ENCODE data around the gene CDK19.

CDK19 gene

DNA sequence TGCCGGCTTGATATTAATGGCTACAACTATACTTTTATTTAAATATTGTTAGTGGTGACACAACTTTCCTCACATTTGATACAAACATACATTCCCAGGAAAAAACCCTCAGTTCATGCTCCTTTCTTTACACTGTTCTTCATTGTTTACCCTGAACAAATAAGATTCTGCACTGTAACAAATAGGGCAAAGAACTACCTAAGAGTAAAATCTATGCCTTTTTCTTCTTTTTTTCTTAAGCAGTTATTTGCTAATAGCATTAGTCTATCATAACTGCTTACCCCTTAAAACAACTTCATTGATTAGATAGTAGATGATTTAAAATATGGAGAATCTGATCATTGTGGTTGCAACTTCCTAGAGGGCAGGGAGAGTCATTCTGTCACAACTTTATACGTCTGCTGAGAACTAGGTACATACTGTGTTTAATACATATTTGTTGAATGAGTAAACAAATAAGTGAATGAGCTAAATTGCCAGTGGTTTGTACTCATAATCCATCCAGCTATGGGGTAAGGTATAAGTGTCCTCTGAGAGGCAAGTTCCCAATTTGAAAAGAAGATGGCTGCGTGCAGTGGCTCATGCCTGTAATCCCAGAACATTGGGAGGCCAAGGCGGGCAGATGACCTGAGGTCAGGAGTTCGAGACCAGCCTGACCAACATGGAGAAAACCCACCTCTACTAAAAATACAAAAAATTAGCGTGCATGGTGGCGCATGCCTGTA lies 161.0 kb downstream of the CDK19 start:
- H3K79me2 ChIP-seq (ENCODE audit: low read length), result no peaks in the 10 kb centered on the region
- H3K4me3 ChIP-seq (ENCODE audit: low read length), result no peak overlapping the region
- no peaks in the 10 kb centered on the region for H3K36me3 ChIP-seq (replicated peaks; ENCODE audit: insufficient read depth, low read length)
- H3K9ac ChIP-seq (ENCODE audit: low read length), result no peak overlapping the region
- DNase-seq, result no peak
- no peak overlapping the region for H2AFZ ChIP-seq (ENCODE audit: low read length)
- no peaks in the 10 kb centered on the region for H3F3A ChIP-seq (ENCODE audit: insufficient read depth, low read length)
- H3K9me3 ChIP-seq (replicated peaks; ENCODE audit: insufficient read depth, low read length), result no peaks in the 10 kb centered on the region
- TF ChIP-seq EZH2phosphoT487 (IDR thresholded peaks at IDR 0.05; ENCODE audit: low read length), result no peak
- H3K9me2 ChIP-seq (replicated peaks; ENCODE audit: insufficient read depth, low read length), result no peaks in the 10 kb centered on the region
- H3K27ac ChIP-seq (ENCODE audit: low read length), result no peak overlapping the region
- 0 out of 2 replicates have a peak, but pooled peaks cover 4% of the 10 kb centered on the region for H3K4me1 ChIP-seq (ENCODE audit: low read length)
- no peaks in the 10 kb centered on the region for H4K20me1 ChIP-seq (ENCODE audit: insufficient read depth, low read length)
- H3K27me3 ChIP-seq (replicated peaks; ENCODE audit: insufficient read depth, low read length), result no peaks in the 10 kb centered on the region
- no peak overlapping the region for H3K4me2 ChIP-seq (ENCODE audit: low read depth, low read length)

DNA sequence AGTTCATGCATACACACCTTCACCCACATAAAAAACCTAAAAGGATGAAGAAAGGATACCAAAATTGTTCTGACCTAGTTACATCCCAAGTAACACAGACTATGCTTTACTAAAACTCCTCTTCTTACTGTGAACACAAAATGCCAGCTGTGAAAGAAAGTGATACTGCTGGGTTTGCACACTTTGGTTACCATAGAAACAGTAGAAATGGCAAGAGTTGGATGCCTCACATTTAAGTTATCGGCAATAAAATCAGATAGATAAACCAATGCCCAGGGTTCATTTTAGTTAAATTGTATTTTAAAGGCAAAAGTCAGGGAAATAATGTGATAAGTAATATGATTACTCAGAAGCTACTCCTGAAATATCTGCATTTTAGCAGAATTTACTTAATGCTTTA lies 161.9 kb downstream of the CDK19 start:
- DNase-seq, result no peak
- H3K9ac ChIP-seq (ENCODE audit: low read length), result no peak overlapping the region
- TF ChIP-seq EZH2phosphoT487 (IDR thresholded peaks at IDR 0.05; ENCODE audit: low read length), result no peak
- no peak for TF ChIP-seq EZH2 (optimal IDR thresholded peaks at IDR 0.05; ENCODE audit: low read depth, low read length)
- TF ChIP-seq, protein P1, sequence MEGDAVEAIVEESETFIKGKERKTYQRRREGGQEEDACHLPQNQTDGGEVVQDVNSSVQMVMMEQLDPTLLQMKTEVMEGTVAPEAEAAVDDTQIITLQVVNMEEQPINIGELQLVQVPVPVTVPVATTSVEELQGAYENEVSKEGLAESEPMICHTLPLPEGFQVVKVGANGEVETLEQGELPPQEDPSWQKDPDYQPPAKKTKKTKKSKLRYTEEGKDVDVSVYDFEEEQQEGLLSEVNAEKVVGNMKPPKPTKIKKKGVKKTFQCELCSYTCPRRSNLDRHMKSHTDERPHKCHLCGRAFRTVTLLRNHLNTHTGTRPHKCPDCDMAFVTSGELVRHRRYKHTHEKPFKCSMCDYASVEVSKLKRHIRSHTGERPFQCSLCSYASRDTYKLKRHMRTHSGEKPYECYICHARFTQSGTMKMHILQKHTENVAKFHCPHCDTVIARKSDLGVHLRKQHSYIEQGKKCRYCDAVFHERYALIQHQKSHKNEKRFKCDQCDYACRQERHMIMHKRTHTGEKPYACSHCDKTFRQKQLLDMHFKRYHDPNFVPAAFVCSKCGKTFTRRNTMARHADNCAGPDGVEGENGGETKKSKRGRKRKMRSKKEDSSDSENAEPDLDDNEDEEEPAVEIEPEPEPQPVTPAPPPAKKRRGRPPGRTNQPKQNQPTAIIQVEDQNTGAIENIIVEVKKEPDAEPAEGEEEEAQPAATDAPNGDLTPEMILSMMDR (IDR thresholded peaks at IDR 0.05; ENCODE audit: low read length), result no peak
- no peaks in the 10 kb centered on the region for H3K27me3 ChIP-seq (replicated peaks; ENCODE audit: insufficient read depth, low read length)
- H3K79me2 ChIP-seq (ENCODE audit: low read length), result no peaks in the 10 kb centered on the region
- H3K27ac ChIP-seq (ENCODE audit: low read length), result no peak overlapping the region
- no peak overlapping the region for H3K4me3 ChIP-seq (ENCODE audit: low read length)
- no peaks in the 10 kb centered on the region for H3K9me3 ChIP-seq (replicated peaks; ENCODE audit: insufficient read depth, low read length)
- H4K20me1 ChIP-seq (ENCODE audit: insufficient read depth, low read length), result no peaks in the 10 kb centered on the region
- no peaks in the 10 kb centered on the region for H3K9me2 ChIP-seq (replicated peaks; ENCODE audit: insufficient read depth, low read length)
- no peaks in the 10 kb centered on the region for H3K36me3 ChIP-seq (replicated peaks; ENCODE audit: insufficient read depth, low read length)
- H2AFZ ChIP-seq (ENCODE audit: low read length), result no peak overlapping the region
- H3K4me2 ChIP-seq (ENCODE audit: low read depth, low read length), result no peak overlapping the region
- H3F3A ChIP-seq (ENCODE audit: insufficient read depth, low read length), result no peaks in the 10 kb centered on the region
- H3K4me1 ChIP-seq (ENCODE audit: low read length), result 0 out of 2 replicates have a peak, but pooled peaks cover 4% of the 10 kb centered on the region

DNA sequence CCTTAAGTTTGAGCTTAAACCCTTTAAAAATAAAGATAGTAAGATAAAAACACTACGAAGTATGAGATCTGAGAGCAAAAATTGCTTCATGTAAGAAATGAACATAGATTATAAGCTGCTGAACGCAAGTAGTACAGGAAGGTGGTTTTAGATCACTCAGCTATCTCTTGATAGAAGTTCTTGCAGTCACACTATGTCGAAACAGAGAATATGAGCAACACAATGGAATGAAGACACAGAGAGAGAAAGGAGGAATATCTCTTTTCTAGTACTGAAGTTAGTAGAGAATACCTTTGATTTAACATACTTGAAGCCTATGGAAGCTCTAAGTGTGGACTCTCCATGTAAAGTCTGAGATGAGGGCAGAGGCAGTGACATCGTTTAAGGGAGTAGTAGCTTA lies 162.7 kb downstream of the CDK19 start:
- H3K27ac ChIP-seq (ENCODE audit: low read length), result no peak overlapping the region

More for the DNA sequence above, 162.7 kb downstream of the CDK19 start:
- TF ChIP-seq EZH2 (optimal IDR thresholded peaks at IDR 0.05; ENCODE audit: low read depth, low read length) (no peak), EZH2phosphoT487 (IDR thresholded peaks at IDR 0.05; ENCODE audit: low read length) (no peak)
- TF ChIP-seq, protein P1 (IDR thresholded peaks at IDR 0.05; ENCODE audit: low read length), result no peak
- no peak for DNase-seq
- H3K4me2 ChIP-seq (ENCODE audit: low read depth, low read length), result no peak overlapping the region
- H3F3A ChIP-seq (ENCODE audit: insufficient read depth, low read length), result no peaks in the 10 kb centered on the region
- no peaks in the 10 kb centered on the region for H3K79me2 ChIP-seq (ENCODE audit: low read length)
- H3K36me3 ChIP-seq (replicated peaks; ENCODE audit: insufficient read depth, low read length), result no peaks in the 10 kb centered on the region
- H2AFZ ChIP-seq (ENCODE audit: low read length), result no peak overlapping the region
- no peak overlapping the region for H3K9ac ChIP-seq (ENCODE audit: low read length)
- H4K20me1 ChIP-seq (ENCODE audit: insufficient read depth, low read length), result no peaks in the 10 kb centered on the region
- H3K9me3 ChIP-seq (replicated peaks; ENCODE audit: insufficient read depth, low read length), result no peaks in the 10 kb centered on the region
- H3K27me3 ChIP-seq (replicated peaks; ENCODE audit: insufficient read depth, low read length), result no peaks in the 10 kb centered on the region
- H3K4me1 ChIP-seq (ENCODE audit: low read length), result 0 out of 2 replicates have a peak, but pooled peaks cover 4% of the 10 kb centered on the region
- no peaks in the 10 kb centered on the region for H3K9me2 ChIP-seq (replicated peaks; ENCODE audit: insufficient read depth, low read length)
- H3K4me3 ChIP-seq (ENCODE audit: low read length), result no peak overlapping the region

All from MM.1S (cell line).